ENCODE measurements around the gene NDFIP1. TPM values are rescaled to one million over a fixed set of nuclear protein-coding genes. Genes with fewer than 3 reads are reported as not detected.

NDFIP1 gene
- total and polyA plus RNA-seq, 2 experiments from 2014 or later, result 55.2 to 75.3 TPM

DNA sequence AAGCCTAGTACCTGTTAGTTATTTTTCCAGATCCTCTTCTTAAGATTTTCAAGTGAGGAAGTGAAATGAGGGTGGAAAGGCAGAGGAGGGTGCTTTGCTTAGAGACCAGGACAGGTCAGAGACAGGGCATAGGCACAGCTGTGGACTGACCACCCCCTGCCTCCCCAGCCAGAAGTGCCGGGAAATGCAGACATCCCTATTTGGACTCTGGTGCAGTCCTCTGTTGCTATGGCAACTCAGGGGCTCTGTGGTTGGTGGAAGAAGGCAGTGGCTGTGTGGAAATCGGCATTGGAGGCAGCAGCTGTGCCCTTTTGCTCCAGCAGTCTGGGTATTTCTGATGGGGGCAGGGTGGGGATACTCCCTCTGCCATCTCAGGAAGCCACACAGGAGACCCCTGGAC, 43.3 kb upstream of the NDFIP1 start:
- 0 out of 2 replicates have a peak, but pooled peaks cover 8% of the 10 kb centered on the region for H3K27me3 ChIP-seq (replicated peaks; ENCODE audit: insufficient read depth)
- H3F3A ChIP-seq (ENCODE audit: insufficient read depth), result peaks cover 5% of the 10 kb centered on the region
- no peak overlapping the region for H3K27ac ChIP-seq
- no peak overlapping the region for H3K4me2 ChIP-seq (ENCODE audit: unreplicated experiment)
- H4K20me1 ChIP-seq (ENCODE audit: insufficient read depth), result no peaks in the 10 kb centered on the region
- H3K79me2 ChIP-seq (ENCODE audit: insufficient read depth), result no peaks in the 10 kb centered on the region
- peaks cover 12% of the 10 kb centered on the region; the same call in 1 of the 2 replicates for H3K4me1 ChIP-seq (ENCODE audit: insufficient read depth)
- DNase-seq, result peak; percentile 20
- no peaks in the 10 kb centered on the region for H3K9me3 ChIP-seq (ENCODE audit: low read depth)
- H3K9ac ChIP-seq, result no peak overlapping the region
- in situ Hi-C loops (cut with MboI), result no loop called here
- no peaks in the 10 kb centered on the region for H3K36me3 ChIP-seq (ENCODE audit: low read depth)
- no peak overlapping the region for H3K4me3 ChIP-seq
- no peak for TF ChIP-seq EZH2phosphoT487 (IDR thresholded peaks at IDR 0.05; ENCODE audit: insufficient read depth, low read depth)
- TF ChIP-seq EZH2 (IDR thresholded peaks at IDR 0.05; ENCODE audit: insufficient read depth, poor library complexity, severe bottlenecking), result no peak
- WGBS, 2 experiments (ENCODE audit: low coverage in 1 of 2, low lambda C conversion rate in 2 of 2, missing lambda C conversion rate in 2 of 2), result 84% methylated on average over 2 of the region's 2 CpGs
- H2AFZ ChIP-seq, result no peak overlapping the region
- H3K9me2 ChIP-seq (ENCODE audit: insufficient read depth), result no peaks in the 10 kb centered on the region

DNA sequence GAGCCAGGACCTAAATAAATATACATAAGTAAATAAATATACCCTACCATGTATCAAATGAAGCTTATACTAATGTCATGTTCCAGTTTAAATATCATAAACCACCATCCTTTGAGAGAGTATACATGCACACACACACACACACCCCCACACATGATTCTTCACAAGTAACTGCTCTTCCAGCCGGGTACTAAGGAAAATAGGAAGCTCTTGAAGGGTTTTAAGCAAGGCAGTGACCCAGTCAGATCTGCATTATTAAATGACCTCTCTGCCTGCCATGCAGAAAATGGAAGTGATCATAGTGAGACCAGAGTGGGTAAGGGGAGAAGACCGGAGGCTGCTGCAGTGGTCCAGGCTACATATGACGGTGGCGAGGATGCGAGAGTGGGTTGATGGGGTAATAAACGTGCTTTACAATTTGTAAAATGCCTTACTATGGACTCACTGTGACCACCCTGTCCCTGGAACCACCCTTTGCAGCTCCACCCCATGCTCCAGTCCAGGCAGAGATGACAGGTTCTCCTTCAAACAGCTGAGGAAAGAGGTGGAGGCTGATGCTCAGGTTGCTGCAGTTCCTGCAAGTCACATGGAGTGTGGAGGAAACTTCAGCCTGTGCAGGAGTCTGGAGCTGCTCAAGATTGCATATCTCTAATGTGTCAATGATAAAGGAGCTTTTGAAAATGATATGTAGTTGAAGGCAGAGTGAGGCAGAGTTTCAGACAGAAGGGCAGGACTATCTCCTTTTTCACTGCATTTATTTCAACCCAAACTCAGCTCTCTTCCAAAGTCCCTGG, 38.8 kb upstream of the NDFIP1 start:
- no peaks in the 10 kb centered on the region for H3K9me3 ChIP-seq (ENCODE audit: low read depth)
- peaks cover 13% of the 10 kb centered on the region; the same call in 1 of the 2 replicates for H3K27me3 ChIP-seq (replicated peaks; ENCODE audit: insufficient read depth)
- no peaks in the 10 kb centered on the region for H3K79me2 ChIP-seq (ENCODE audit: insufficient read depth)
- no peaks in the 10 kb centered on the region for H3K4me1 ChIP-seq (ENCODE audit: insufficient read depth)
- in situ Hi-C loops (cut with MboI), result no loop called here
- no peak overlapping the region for H3K9ac ChIP-seq
- no peak overlapping the region for H3K27ac ChIP-seq
- H2AFZ ChIP-seq, result no peak overlapping the region
- no peak for TF ChIP-seq EZH2 (IDR thresholded peaks at IDR 0.05; ENCODE audit: insufficient read depth, poor library complexity, severe bottlenecking)
- TF ChIP-seq EZH2phosphoT487 (IDR thresholded peaks at IDR 0.05; ENCODE audit: insufficient read depth, low read depth), result no peak
- no peak for DNase-seq
- H3F3A ChIP-seq (ENCODE audit: insufficient read depth), result no peaks in the 10 kb centered on the region
- no peak overlapping the region for H3K4me2 ChIP-seq (ENCODE audit: unreplicated experiment)
- no peak overlapping the region for H3K4me3 ChIP-seq
- WGBS, 2 experiments (ENCODE audit: low coverage in 1 of 2, low lambda C conversion rate in 2 of 2, missing lambda C conversion rate in 2 of 2), result 66% methylated on average over 6 of the region's 6 CpGs
- H4K20me1 ChIP-seq (ENCODE audit: insufficient read depth), result no peaks in the 10 kb centered on the region
- no peaks in the 10 kb centered on the region for H3K36me3 ChIP-seq (ENCODE audit: low read depth)
- H3K9me2 ChIP-seq (ENCODE audit: insufficient read depth), result no peaks in the 10 kb centered on the region

DNA sequence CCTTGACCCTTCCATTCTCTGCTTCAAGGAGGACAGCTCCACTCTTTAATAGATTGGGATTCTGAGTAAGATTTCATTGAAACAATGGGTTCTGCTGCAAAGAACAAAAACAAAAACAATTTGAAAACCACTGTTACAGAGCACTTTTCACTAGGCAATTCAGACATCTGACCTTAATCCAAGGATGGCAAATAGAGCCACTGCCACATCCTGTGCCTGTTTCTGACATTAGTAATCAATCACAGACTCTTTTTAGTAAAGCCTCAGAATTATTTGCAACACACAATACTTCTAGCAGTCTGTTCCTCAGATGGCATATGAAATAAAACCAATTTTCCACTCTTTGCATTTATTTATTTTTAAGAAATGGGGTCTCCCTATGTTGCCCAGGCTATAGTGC, 37.8 kb upstream of the NDFIP1 start:
- no peaks in the 10 kb centered on the region for H4K20me1 ChIP-seq (ENCODE audit: insufficient read depth)
- H3K9me2 ChIP-seq (ENCODE audit: insufficient read depth), result no peaks in the 10 kb centered on the region
- H3K4me1 ChIP-seq (ENCODE audit: insufficient read depth), result no peaks in the 10 kb centered on the region
- peaks cover 13% of the 10 kb centered on the region; the same call in 1 of the 2 replicates for H3K27me3 ChIP-seq (replicated peaks; ENCODE audit: insufficient read depth)
- H3K4me3 ChIP-seq, result no peak overlapping the region
- no peak overlapping the region for H3K4me2 ChIP-seq (ENCODE audit: unreplicated experiment)
- no peaks in the 10 kb centered on the region for H3K9me3 ChIP-seq (ENCODE audit: low read depth)
- H3K36me3 ChIP-seq (ENCODE audit: low read depth), result no peaks in the 10 kb centered on the region
- in situ Hi-C loops (cut with MboI), result no loop called here
- H3F3A ChIP-seq (ENCODE audit: insufficient read depth), result no peaks in the 10 kb centered on the region
- no peak overlapping the region for H2AFZ ChIP-seq
- no peaks in the 10 kb centered on the region for H3K79me2 ChIP-seq (ENCODE audit: insufficient read depth)
- no peak overlapping the region for H3K27ac ChIP-seq
- TF ChIP-seq EZH2phosphoT487 (IDR thresholded peaks at IDR 0.05; ENCODE audit: insufficient read depth, low read depth) (no peak), EZH2 (IDR thresholded peaks at IDR 0.05; ENCODE audit: insufficient read depth, poor library complexity, severe bottlenecking) (no peak)
- no peak overlapping the region for H3K9ac ChIP-seq
- no peak for DNase-seq

DNA sequence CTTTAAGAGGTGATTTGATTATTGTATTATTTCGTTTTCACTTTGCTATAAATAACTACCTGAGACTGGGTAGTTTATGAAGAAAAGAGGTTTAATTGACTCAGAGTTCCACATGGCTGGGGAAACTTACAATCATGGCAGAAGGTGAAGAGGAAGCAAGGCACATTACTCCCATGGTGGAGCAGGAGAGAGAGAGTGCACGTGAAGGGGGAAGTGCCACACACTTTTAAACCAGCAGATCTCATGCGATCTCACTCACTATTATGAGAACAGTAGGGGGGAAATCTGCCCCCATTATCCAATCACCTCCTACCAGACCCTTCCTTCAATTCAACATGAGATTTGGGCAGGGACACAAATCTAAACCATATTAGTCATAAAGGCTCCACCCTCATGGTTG, 36.1 kb upstream of the NDFIP1 start:
- Histone ChIP-seq H3K9me3 (ENCODE audit: low read depth) (no peaks in the 10 kb centered on the region), H3K9ac (no peak overlapping the region), H3K36me3 (ENCODE audit: low read depth) (no peaks in the 10 kb centered on the region), H3K9me2 (ENCODE audit: insufficient read depth) (no peaks in the 10 kb centered on the region), H3K27me3 (replicated peaks; ENCODE audit: insufficient read depth) (peaks cover 13% of the 10 kb centered on the region; the same call in 1 of the 2 replicates), H2AFZ (no peak overlapping the region), H3K79me2 (ENCODE audit: insufficient read depth) (no peaks in the 10 kb centered on the region), H3F3A (ENCODE audit: insufficient read depth) (no peaks in the 10 kb centered on the region), H3K4me1 (ENCODE audit: insufficient read depth) (no peaks in the 10 kb centered on the region), H3K27ac (no peak overlapping the region), H3K4me2 (ENCODE audit: unreplicated experiment) (no peak overlapping the region), H4K20me1 (ENCODE audit: insufficient read depth) (no peaks in the 10 kb centered on the region), H3K4me3 (no peak overlapping the region)
- DNase-seq, result no peak
- TF ChIP-seq EZH2phosphoT487 (IDR thresholded peaks at IDR 0.05; ENCODE audit: insufficient read depth, low read depth) (no peak), EZH2 (IDR thresholded peaks at IDR 0.05; ENCODE audit: insufficient read depth, poor library complexity, severe bottlenecking) (no peak)
- WGBS, 2 experiments (ENCODE audit: low coverage in 1 of 2, low lambda C conversion rate in 2 of 2, missing lambda C conversion rate in 2 of 2), result 61 to 71% methylated on average over 3 of the region's 3 CpGs
- in situ Hi-C loops (cut with MboI), result no loop called here
